PC-3 (cell line): ENCODE measurements around the gene ATP5PB. TPM values are rescaled to one million over a fixed set of nuclear protein-coding genes. Genes with fewer than 3 reads are reported as not detected.

Source experiments
- ATAC-seq: fragments of 200-7000 bp; cut with Tn5 transposase; 2 replicates; pipeline ENCODE4 v1.9.1; 2020; ENCODE audit warnings: mild to moderate bottlenecking, moderate library complexity
- BruUV-seq: library from RNA; stranded (reverse); fragments of 400-500 nt; replicated peaks from 2 replicates; lab custom pipeline; 2021; lab: Mats Ljungman, UMichigan
- CTCF ChIA-PET: fragments of 300-600 bp; sonication (Branson Sonifier 250); formaldehyde crosslinking; loops from one replicate; lab custom pipeline; 2022; ENCODE audit warnings: antibody characterized with exemption; lab: Charles Lee
- POLR2A ChIA-PET: fragments of 300-600 bp; sonication (Branson Sonifier 250); formaldehyde crosslinking; loops from one replicate; lab custom pipeline; 2022; ENCODE audit warnings: antibody characterized with exemption; ENCODE audit not compliant: unreplicated experiment; lab: Charles Lee
- DNase-seq: peaks from one replicate; pipeline ENCODE4 v3.0.0-alpha.2; 2015
- H2AFZ ChIP-seq: fragments of 300-600 bp; sonication (generic); 2 replicates; pipeline ENCODE4 v1.6.0; 2016; ENCODE audit warnings: antibody characterized with exemption, low read length
- H3F3A ChIP-seq: fragments of 300-600 bp; sonication (generic); one replicate; pipeline ENCODE4 v1.6.0; 2017; ENCODE audit warnings: antibody characterized with exemption, low read length, control low read depth, mild to moderate bottlenecking; ENCODE audit not compliant: unreplicated experiment
- H3K27ac ChIP-seq: fragments of 300-600 bp; sonication (generic); 2 replicates; pipeline ENCODE4 v1.5.1; 2016; ENCODE audit warnings: mild to moderate bottlenecking, low read length
- H3K27me3 ChIP-seq: fragments of 300-600 bp; sonication (generic); 2 replicates; pipeline ENCODE4 v1.6.1; 2016; ENCODE audit warnings: low read length, mixed read lengths
- H3K36me3 ChIP-seq: fragments of 300-600 bp; sonication (generic); 2 replicates; pipeline ENCODE4 v1.6.1; 2016; ENCODE audit warnings: low read depth, mixed run types, low read length, mixed read lengths
- H3K4me1 ChIP-seq: fragments of 300-600 bp; sonication (generic); 2 replicates; pipeline ENCODE4 v1.5.1; 2016; ENCODE audit warnings: low read length; ENCODE audit not compliant: insufficient read depth
- H3K4me2 ChIP-seq: fragments of 300-600 bp; sonication (generic); 2 replicates; pipeline ENCODE4 v1.6.0; 2016; ENCODE audit warnings: low read length
- H3K4me3 ChIP-seq: fragments of 300-600 bp; sonication (generic); 2 replicates; pipeline ENCODE4 v1.5.1; 2016; ENCODE audit warnings: mild to moderate bottlenecking, low read length, mixed read lengths
- H3K79me2 ChIP-seq: fragments of 300-600 bp; sonication (generic); 2 replicates; pipeline ENCODE4 v1.6.1; 2017; ENCODE audit warnings: low read length, mixed read lengths
- H3K9ac ChIP-seq: fragments of 300-600 bp; sonication (generic); 2 replicates; pipeline ENCODE4 v1.6.0; 2016; ENCODE audit warnings: mild to moderate bottlenecking, low read length
- H3K9me2 ChIP-seq: fragments of 300-600 bp; sonication (generic); replicated peaks from 2 replicates; pipeline ENCODE4 v1.6.1; 2016; ENCODE audit warnings: mixed run types, low read length, mixed read lengths
- H3K9me3 ChIP-seq: fragments of 300-600 bp; sonication (generic); 2 replicates; pipeline ENCODE4 v1.6.1; 2016; ENCODE audit warnings: low read length, mixed read lengths
- H4K20me1 ChIP-seq: fragments of 300-600 bp; sonication (generic); 2 replicates; pipeline ENCODE4 v1.6.1; 2016; ENCODE audit warnings: low read length, mixed read lengths
- CTCF ChIP-seq: fragments of 300-600 bp; sonication (generic); conservative IDR thresholded peaks from 2 replicates; pipeline ENCODE4 v1.5.1; 2017; ENCODE audit warnings: antibody characterized with exemption, low read depth, mild to moderate bottlenecking, low read length
- EZH2 ChIP-seq: fragments of 300-600 bp; sonication (generic); IDR thresholded peaks from one replicate; pipeline ENCODE4 v1.6.1; 2017; ENCODE audit warnings: antibody characterized with exemption, mild to moderate bottlenecking, low read length; ENCODE audit not compliant: unreplicated experiment
- EZH2phosphoT487 ChIP-seq: fragments of 300-600 bp; sonication (generic); IDR thresholded peaks from 2 replicates; pipeline ENCODE4 v1.6.1; 2018; ENCODE audit warnings: mild to moderate bottlenecking, antibody characterized with exemption, low read length, borderline replicate concordance
- intact Hi-C: fragments of 100-400 bp; cut with micrococcal nuclease; formaldehyde crosslinking; loops from 2 replicates; pipeline ENCODE4 v1.9.0; 2023
- total RNA-seq: library from RNA; depleted of rRNA; stranded (reverse); fragments of >200 nt; gene quantifications from 2 replicates; pipeline ENCODE4 v1.2.3, GENCODE V29; 2014

ATP5PB gene
- total RNA-seq, 1 experiment from 2014 or later, result 612 TPM

DNA sequence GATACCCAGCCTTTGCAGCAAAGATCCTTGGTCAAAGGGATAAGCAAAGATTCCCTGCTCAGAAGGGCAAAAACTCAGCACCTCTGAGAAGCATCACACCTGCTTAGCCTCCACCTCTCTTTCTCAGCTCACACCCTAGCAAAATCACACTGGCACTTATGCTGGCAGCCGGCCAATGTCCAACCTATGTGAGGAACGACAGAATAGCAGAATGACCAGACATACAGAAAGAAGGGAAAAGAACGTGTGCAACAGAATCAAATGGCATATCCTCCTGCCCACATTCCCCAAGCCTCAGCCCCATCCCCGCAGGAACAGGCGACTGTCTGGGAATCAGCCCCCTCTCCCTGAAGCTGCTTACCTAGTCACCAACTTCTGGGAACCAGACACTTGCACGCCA lies 54.8 kb downstream of the ATP5PB start:
- Histone ChIP-seq H3K4me2 (no peak overlapping the region), H3K9ac (no peak overlapping the region), H3F3A (no peaks in the 10 kb centered on the region), H2AFZ (no peak overlapping the region), H3K27ac (no peak overlapping the region), H4K20me1 (no peaks in the 10 kb centered on the region), H3K9me2 (no peaks in the 10 kb centered on the region), H3K27me3 (no peaks in the 10 kb centered on the region), H3K79me2 (no peaks in the 10 kb centered on the region), H3K4me1 (peaks cover 12% of the 10 kb centered on the region), H3K4me3 (no peak overlapping the region), H3K36me3 (no peaks in the 10 kb centered on the region), H3K9me3 (no peaks in the 10 kb centered on the region)
- no peak for ATAC-seq
- ChIA-PET CTCF (no interaction called here), POLR2A (no interaction called here)
- TF ChIP-seq CTCF (no peak), EZH2 (no peak), EZH2phosphoT487 (no peak)
- no peak for DNase-seq
- intact Hi-C loops, result no loop called here
- BruUV-seq, result no TSS peak

DNA sequence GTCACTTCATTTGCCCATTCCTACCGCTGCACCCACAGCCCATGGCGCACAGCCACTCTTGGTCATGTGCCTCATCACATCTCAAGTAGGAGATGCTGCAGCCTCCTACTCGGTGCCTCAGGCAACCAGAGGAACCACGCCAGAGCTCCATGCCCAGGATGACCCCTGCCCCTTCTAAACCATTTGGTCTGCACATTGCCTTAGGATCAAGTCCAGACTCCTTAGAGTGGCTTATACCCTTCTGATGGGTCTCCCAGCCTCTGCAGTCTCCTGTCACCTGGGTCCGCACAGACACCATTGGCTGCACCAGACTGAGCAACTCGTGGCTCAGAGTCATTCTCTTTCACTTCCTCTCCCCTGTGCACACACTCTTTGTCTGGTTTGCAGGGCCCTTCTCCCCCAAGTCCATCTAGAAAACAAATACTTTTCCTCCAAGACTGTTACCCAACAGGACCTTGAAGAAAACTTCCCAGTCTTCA lies 56.4 kb downstream of the ATP5PB start:
- no peak for DNase-seq
- Histone ChIP-seq H3F3A (no peaks in the 10 kb centered on the region), H3K4me3 (no peak overlapping the region), H3K27me3 (no peaks in the 10 kb centered on the region), H3K4me2 (no peak overlapping the region), H4K20me1 (no peaks in the 10 kb centered on the region), H3K79me2 (no peaks in the 10 kb centered on the region), H2AFZ (no peak overlapping the region), H3K4me1 (peaks cover 12% of the 10 kb centered on the region), H3K9ac (no peak overlapping the region), H3K36me3 (no peaks in the 10 kb centered on the region), H3K27ac (no peak overlapping the region), H3K9me2 (no peaks in the 10 kb centered on the region), H3K9me3 (no peaks in the 10 kb centered on the region)
- POLR2A ChIA-PET, result no interaction called here
- intact Hi-C loops, result no loop called here
- ATAC-seq, result no peak
- CTCF ChIA-PET, result no interaction called here
- BruUV-seq, result no TSS peak
- TF ChIP-seq EZH2phosphoT487, result no peak
- TF ChIP-seq EZH2, result no peak
- no peak for TF ChIP-seq CTCF

- TF ChIP-seq EZH2phosphoT487 (no peak), EZH2 (no peak), CTCF (no peak)
- ATAC-seq (no peak), DNase-seq (no peak)
- no TSS peak for BruUV-seq
- H3K27ac ChIP-seq, result no peak overlapping the region
- H3K9ac ChIP-seq, result no peak overlapping the region
- no peaks in the 10 kb centered on the region for H3K79me2 ChIP-seq
- no peaks in the 10 kb centered on the region for H3F3A ChIP-seq
- H3K9me2 ChIP-seq, result no peaks in the 10 kb centered on the region
- H3K27me3 ChIP-seq, result no peaks in the 10 kb centered on the region
- ChIA-PET POLR2A (no interaction called here), CTCF (interaction anchor here (2.2 to 2.3 kb wide), 2 partner anchors 25 to 86 kb away, joined by 13 to 20 read pairs; no protein-coding TSS in a partner anchor)
- peaks cover 12% of the 10 kb centered on the region for H3K4me1 ChIP-seq
- no peak overlapping the region for H3K4me2 ChIP-seq
- intact Hi-C loops, result no loop called here
- H4K20me1 ChIP-seq, result no peaks in the 10 kb centered on the region
- H2AFZ ChIP-seq, result no peak overlapping the region
- no peaks in the 10 kb centered on the region for H3K9me3 ChIP-seq
- H3K36me3 ChIP-seq, result no peaks in the 10 kb centered on the region
- H3K4me3 ChIP-seq, result no peak overlapping the region
Observed at GRCh38 chr1:111506561-111506960, 57.3 kb downstream of the ATP5PB start.
